Fibroblast of lung (primary cell): ENCODE measurements around the gene CCDC27. TPM values are rescaled to one million over a fixed set of nuclear protein-coding genes. Genes with fewer than 3 reads are reported as not detected.

Source experiments
- DNase-seq, 2 donors: peaks; one replicate each; pipeline versions ENCODE4 v3.0.0 to v3.0.0-alpha.2; 2010; ENCODE audit warnings: low read depth in 2 of 2
- H2AFZ ChIP-seq: 2 replicates; pipeline ENCODE4 v1.5.1; 2012; ENCODE audit warnings: low read length, control low read depth, inconsistent platforms
- H3K27ac ChIP-seq: 2 replicates; pipeline ENCODE4 v1.5.1; 2011; ENCODE audit warnings: low read length, control low read depth; ENCODE audit not compliant: insufficient read depth
- H3K27me3 ChIP-seq: 2 replicates; pipeline ENCODE4 v1.5.1; 2011; ENCODE audit warnings: mild to moderate bottlenecking, low read length; ENCODE audit not compliant: control insufficient read depth, insufficient read depth
- H3K36me3 ChIP-seq: 2 replicates; pipeline ENCODE4 v1.5.1; 2011; ENCODE audit warnings: low read length; ENCODE audit not compliant: control insufficient read depth, insufficient read depth
- H3K4me1 ChIP-seq: 2 replicates; pipeline ENCODE4 v1.5.1; 2011; ENCODE audit warnings: low read length; ENCODE audit not compliant: control insufficient read depth, insufficient read depth; ENCODE audit errors: extremely low read depth
- H3K4me2 ChIP-seq: 2 replicates; pipeline ENCODE4 v1.5.1; 2011; ENCODE audit warnings: low read length, control low read depth; ENCODE audit not compliant: insufficient read depth; ENCODE audit errors: extremely low read depth
- H3K4me3 ChIP-seq, 4 experiments: fragments of 200-600 bp in 1 of 4; sonication (generic) in 1 of 4; replicated peaks in 1 of 4; 2 replicates each; pipeline ENCODE4 v1.5.1; 2011 to 2016; ENCODE audit warnings: low read length in 4 of 4, low read depth in 3 of 4, mild to moderate bottlenecking in 3 of 4, control low read depth in 2 of 4, inconsistent platforms in 1 of 4, mixed read lengths in 1 of 4; ENCODE audit not compliant: insufficient read depth in 1 of 4; ENCODE audit errors: control extremely low read depth in 1 of 4
- H3K79me2 ChIP-seq: 2 replicates; pipeline ENCODE4 v1.5.1; 2012; ENCODE audit warnings: mild to moderate bottlenecking, low read length, inconsistent platforms; ENCODE audit not compliant: control insufficient read depth, insufficient read depth
- H3K9ac ChIP-seq: 2 replicates; pipeline ENCODE4 v1.5.1; 2011; ENCODE audit warnings: mild to moderate bottlenecking, low read length, control low read depth; ENCODE audit not compliant: insufficient read depth
- H3K9me3 ChIP-seq: 2 replicates; pipeline ENCODE4 v1.5.1; 2012; ENCODE audit warnings: low read depth, low read length; ENCODE audit not compliant: control insufficient read depth, insufficient read depth
- H4K20me1 ChIP-seq: 2 replicates; pipeline ENCODE4 v1.5.1; 2011; ENCODE audit warnings: low read length; ENCODE audit not compliant: control insufficient read depth, insufficient read depth; ENCODE audit errors: extremely low read depth
- CTCF ChIP-seq, 2 donors: IDR thresholded peaks in 1 of 2; conservative IDR thresholded peaks in 1 of 2; 1 replicate in 1 of 2; 2 replicates in 1 of 2; pipeline ENCODE4 v1.5.1; 2011 to 2012; ENCODE audit warnings: low read length in 2 of 2, control low read depth in 1 of 2, inconsistent platforms in 1 of 2, low read depth in 1 of 2, mild to moderate bottlenecking in 1 of 2
- EZH2 ChIP-seq: IDR thresholded peaks from 2 replicates; pipeline ENCODE4 v1.5.1; 2012; ENCODE audit warnings: low read length, control low read depth, mild to moderate bottlenecking; ENCODE audit errors: missing control alignments
- polyA plus RNA-seq, 2 donors: library from polyadenylated mRNA; depleted of rRNA in 1 of 2; stranded (reverse) in 1 of 2; unstranded in 1 of 2; fragments of >200 nt; gene quantifications; 2 replicates each; pipeline ENCODE4 v1.2.1, GENCODE V29; 2011 to 2012; ENCODE audit warnings: missing spikeins in 1 of 2
- total RNA-seq: library from RNA; depleted of rRNA; stranded (reverse); fragments of >200 nt; gene quantifications from 2 replicates; pipeline ENCODE4 v1.2.1, GENCODE V29; 2014

CCDC27 gene
- total and polyA plus RNA-seq, 2 donors (not counting 1 experiment from before 2014, with no cell fraction given), result not detected

GRCh38 chr1:3750741-3751140, 1.5 kb upstream of the CCDC27 start:
- Histone ChIP-seq H3K4me3 (no peak overlapping the region), H3K27me3 (no peaks in the 10 kb centered on the region), H3K4me1 (peaks cover 4% of the 10 kb centered on the region), H3K9ac (no peak overlapping the region), H2AFZ (no peak overlapping the region), H3K4me2 (no peak overlapping the region), H4K20me1 (no peaks in the 10 kb centered on the region), H3K36me3 (no peaks in the 10 kb centered on the region), H3K27ac (no peak overlapping the region), H3K79me2 (no peaks in the 10 kb centered on the region), H3K9me3 (no peaks in the 10 kb centered on the region)
- no peak for TF ChIP-seq EZH2
- TF ChIP-seq CTCF (conservative IDR thresholded peaks at IDR 0.05 in 1 of 2, IDR thresholded peaks at IDR 0.05 in 1 of 2; ENCODE audit: low read depth in 1 of 2, low read length in 2 of 2), result no peak
- no peak for DNase-seq

- H3K36me3 ChIP-seq, result no peaks in the 10 kb centered on the region
- no peaks in the 10 kb centered on the region for H4K20me1 ChIP-seq
- H3K27ac ChIP-seq, result no peak overlapping the region
- no peak overlapping the region for H3K4me3 ChIP-seq
- H3K4me2 ChIP-seq, result no peak overlapping the region
- no peaks in the 10 kb centered on the region for H3K79me2 ChIP-seq
- TF ChIP-seq EZH2, result no peak
- TF ChIP-seq CTCF (conservative IDR thresholded peaks at IDR 0.05 in 1 of 2, IDR thresholded peaks at IDR 0.05 in 1 of 2; ENCODE audit: low read depth in 1 of 2, low read length in 2 of 2), result no peak
- H3K4me1 ChIP-seq, result no peaks in the 10 kb centered on the region
- DNase-seq, result no peak
- no peak overlapping the region for H2AFZ ChIP-seq
- no peaks in the 10 kb centered on the region for H3K9me3 ChIP-seq
- no peaks in the 10 kb centered on the region for H3K27me3 ChIP-seq
- no peak overlapping the region for H3K9ac ChIP-seq
Observed at GRCh38 chr1:3753656-3754454, 1.6 kb downstream of the CCDC27 start.

GRCh38 chr1:3756394-3756793, 4.1 kb downstream of the CCDC27 start:
- no peak for DNase-seq
- Histone ChIP-seq H3K27me3 (no peaks in the 10 kb centered on the region), H3K4me2 (no peak overlapping the region), H4K20me1 (no peaks in the 10 kb centered on the region), H3K79me2 (no peaks in the 10 kb centered on the region), H3K9ac (no peak overlapping the region), H3K36me3 (no peaks in the 10 kb centered on the region), H3K4me1 (no peaks in the 10 kb centered on the region), H3K4me3 (no peak overlapping the region), H2AFZ (no peak overlapping the region), H3K27ac (no peak overlapping the region), H3K9me3 (no peaks in the 10 kb centered on the region)
- TF ChIP-seq EZH2, result no peak
